DND-41 (cell line): ENCODE results near the gene FGG.

Experiments used
- EZH2 ChIP-seq: IDR thresholded peaks from 3 replicates; pipeline ENCODE4 v1.6.1; 2012; ENCODE audit warnings: borderline replicate concordance, low read depth, mild to moderate bottlenecking, moderate library complexity, low read length, inconsistent platforms; ENCODE audit not compliant: severe bottlenecking
- TF ChIP-seq, protein P1 (sequence below): IDR thresholded peaks from 2 replicates; pipeline ENCODE4 v1.5.1; 2012; ENCODE audit warnings: borderline replicate concordance, low read length, moderate library complexity, mild to moderate bottlenecking; ENCODE audit not compliant: poor library complexity, severe bottlenecking; ENCODE audit errors: extremely low read depth

DNA sequence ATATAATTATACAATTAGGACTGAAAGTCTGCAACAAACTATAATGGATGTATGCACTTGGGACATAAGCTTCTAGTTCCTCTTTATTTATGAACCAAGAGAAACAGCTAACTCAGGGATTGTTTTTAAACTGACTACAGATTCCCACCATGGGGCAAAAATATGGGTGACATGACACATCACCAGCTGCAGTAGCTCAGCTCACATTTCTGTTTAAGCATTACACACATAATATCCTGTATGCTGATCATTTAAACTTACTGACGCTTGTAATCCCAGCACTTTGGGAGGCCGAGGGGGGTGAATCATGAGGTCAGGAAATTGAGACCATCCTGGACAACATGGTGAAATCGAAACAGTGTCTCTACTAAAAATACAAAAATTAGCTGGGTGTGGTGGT is 38.1 kb downstream of the FGG start:
- TF ChIP-seq, protein P1, sequence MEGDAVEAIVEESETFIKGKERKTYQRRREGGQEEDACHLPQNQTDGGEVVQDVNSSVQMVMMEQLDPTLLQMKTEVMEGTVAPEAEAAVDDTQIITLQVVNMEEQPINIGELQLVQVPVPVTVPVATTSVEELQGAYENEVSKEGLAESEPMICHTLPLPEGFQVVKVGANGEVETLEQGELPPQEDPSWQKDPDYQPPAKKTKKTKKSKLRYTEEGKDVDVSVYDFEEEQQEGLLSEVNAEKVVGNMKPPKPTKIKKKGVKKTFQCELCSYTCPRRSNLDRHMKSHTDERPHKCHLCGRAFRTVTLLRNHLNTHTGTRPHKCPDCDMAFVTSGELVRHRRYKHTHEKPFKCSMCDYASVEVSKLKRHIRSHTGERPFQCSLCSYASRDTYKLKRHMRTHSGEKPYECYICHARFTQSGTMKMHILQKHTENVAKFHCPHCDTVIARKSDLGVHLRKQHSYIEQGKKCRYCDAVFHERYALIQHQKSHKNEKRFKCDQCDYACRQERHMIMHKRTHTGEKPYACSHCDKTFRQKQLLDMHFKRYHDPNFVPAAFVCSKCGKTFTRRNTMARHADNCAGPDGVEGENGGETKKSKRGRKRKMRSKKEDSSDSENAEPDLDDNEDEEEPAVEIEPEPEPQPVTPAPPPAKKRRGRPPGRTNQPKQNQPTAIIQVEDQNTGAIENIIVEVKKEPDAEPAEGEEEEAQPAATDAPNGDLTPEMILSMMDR = no peak
- TF ChIP-seq EZH2 = no peak
